H9 (cell line): ENCODE data around the gene EFNA1. TPM values are rescaled to one million over a fixed set of nuclear protein-coding genes. Genes with fewer than 3 reads are reported as not detected.

ENCODE experiments used
- DNase-seq: peaks from one replicate; pipeline ENCODE4 v3.0.0-alpha.2; 2017
- H2AFZ ChIP-seq: one replicate; pipeline ENCODE4 v1.6.1; 2013; ENCODE audit warnings: mild to moderate bottlenecking, low read length, control low read depth, moderate library complexity
- H2AK5ac ChIP-seq: 2 replicates; pipeline ENCODE4 v1.6.1; 2013; ENCODE audit warnings: low read length, control low read depth, mixed read lengths; ENCODE audit not compliant: insufficient read length
- H2BK120ac ChIP-seq: one replicate; pipeline ENCODE4 v1.6.1; 2013; ENCODE audit warnings: low read depth, mild to moderate bottlenecking, low read length, control low read depth, inconsistent platforms; ENCODE audit not compliant: poor library complexity, severe bottlenecking
- H2BK12ac ChIP-seq: 2 replicates; pipeline ENCODE4 v1.6.1; 2013; ENCODE audit warnings: low read length, control low read depth, mixed read lengths, low read depth; ENCODE audit not compliant: insufficient read length
- H2BK15ac ChIP-seq: 2 replicates; pipeline ENCODE4 v1.6.1; 2013; ENCODE audit warnings: low read depth, low read length, control low read depth
- H2BK20ac ChIP-seq: one replicate; pipeline ENCODE4 v1.6.1; 2013; ENCODE audit warnings: low read depth, mild to moderate bottlenecking, low read length, control low read depth, inconsistent platforms; ENCODE audit not compliant: poor library complexity, severe bottlenecking
- H2BK5ac ChIP-seq: 2 replicates; pipeline ENCODE4 v1.6.1; 2013; ENCODE audit warnings: low read length, control low read depth, mixed read lengths; ENCODE audit not compliant: insufficient read length
- H3K14ac ChIP-seq: 2 replicates; pipeline ENCODE4 v1.6.1; 2013; ENCODE audit warnings: low read length, control low read depth; ENCODE audit not compliant: insufficient read depth
- H3K18ac ChIP-seq: 2 replicates; pipeline ENCODE4 v1.6.1; 2013; ENCODE audit warnings: low read depth, mild to moderate bottlenecking, mixed read lengths, low read length, control low read depth; ENCODE audit not compliant: insufficient read length
- H3K23ac ChIP-seq: 2 replicates; pipeline ENCODE4 v1.6.1; 2013; ENCODE audit warnings: low read length, control low read depth, mixed read lengths, low read depth; ENCODE audit not compliant: insufficient read length
- H3K23me2 ChIP-seq: 2 replicates; pipeline ENCODE4 v1.6.1; 2013; ENCODE audit warnings: low read depth, mild to moderate bottlenecking, mixed read lengths, low read length, control low read depth; ENCODE audit not compliant: insufficient read length, poor library complexity, severe bottlenecking
- H3K27ac ChIP-seq: 2 replicates; pipeline ENCODE4 v1.5.1; 2013; ENCODE audit warnings: low read length, control low read depth, mixed read lengths, low read depth; ENCODE audit not compliant: insufficient read length
- H3K27me3 ChIP-seq: 2 replicates; pipeline ENCODE4 v1.6.1; 2013; ENCODE audit warnings: low read length, control low read depth, inconsistent platforms; ENCODE audit not compliant: insufficient read depth
- H3K4ac ChIP-seq: 2 replicates; pipeline ENCODE4 v1.6.1; 2013; ENCODE audit warnings: low read depth, mild to moderate bottlenecking, control low read depth, inconsistent platforms, low read length, moderate library complexity
- H3K4me1 ChIP-seq: 2 replicates; pipeline ENCODE4 v1.6.1; 2013; ENCODE audit warnings: low read length, control low read depth, inconsistent platforms; ENCODE audit not compliant: insufficient read depth
- H3K4me2 ChIP-seq: 2 replicates; pipeline ENCODE4 v1.6.1; 2013; ENCODE audit warnings: low read length, control low read depth, mixed read lengths; ENCODE audit not compliant: insufficient read length, insufficient read depth
- H3K56ac ChIP-seq: 2 replicates; pipeline ENCODE4 v1.6.1; 2013; ENCODE audit warnings: low read depth, mild to moderate bottlenecking, mixed read lengths, low read length, control low read depth; ENCODE audit not compliant: insufficient read length
- H3K79me1 ChIP-seq: 2 replicates; pipeline ENCODE4 v1.6.1; 2013; ENCODE audit warnings: low read depth, mild to moderate bottlenecking, moderate library complexity, low read length, control low read depth, inconsistent platforms; ENCODE audit not compliant: insufficient read depth, poor library complexity, severe bottlenecking
- H3K79me2 ChIP-seq: 2 replicates; pipeline ENCODE4 v1.6.1; 2013; ENCODE audit warnings: low read length, control low read depth, inconsistent platforms; ENCODE audit not compliant: insufficient read depth
- H3K9ac ChIP-seq: 2 replicates; pipeline ENCODE4 v1.6.1; 2013; ENCODE audit warnings: low read length, control low read depth, mixed read lengths; ENCODE audit not compliant: insufficient read length; ENCODE audit errors: extremely low read depth
- H3K9me3 ChIP-seq: one replicate; pipeline ENCODE4 v1.6.1; 2013; ENCODE audit warnings: low read depth, low read length, inconsistent platforms; ENCODE audit not compliant: control insufficient read depth
- H3T11ph ChIP-seq: one replicate; pipeline ENCODE4 v1.6.1; 2013; ENCODE audit warnings: mild to moderate bottlenecking, low read length, control low read depth, inconsistent platforms
- H4K20me1 ChIP-seq: one replicate; pipeline ENCODE4 v1.6.1; 2013; ENCODE audit not compliant: control insufficient read depth, insufficient read length, insufficient read depth
- H4K5ac ChIP-seq: 2 replicates; pipeline ENCODE4 v1.6.1; 2013; ENCODE audit warnings: low read depth, mild to moderate bottlenecking, mixed read lengths, low read length, control low read depth; ENCODE audit not compliant: insufficient read length
- H4K8ac ChIP-seq: replicated peaks from 2 replicates; pipeline ENCODE4 v1.6.1; 2013; ENCODE audit warnings: low read length, control low read depth, mixed read lengths, low read depth; ENCODE audit not compliant: insufficient read length
- H4K91ac ChIP-seq: 2 replicates; pipeline ENCODE4 v1.6.1; 2013; ENCODE audit warnings: low read depth, mild to moderate bottlenecking, moderate library complexity, mixed read lengths, low read length, control low read depth; ENCODE audit not compliant: insufficient read length
- H3K27ac Mint-ChIP-seq, 3 experiments: 2 replicates in 2 of 3; 3 replicates in 1 of 3; pipeline ENCODE4 v1.8.0; 2020 to 2021; ENCODE audit warnings: mixed read lengths in 3 of 3, mild to moderate bottlenecking in 1 of 3, moderate library complexity in 1 of 3
- H3K27me3 Mint-ChIP-seq: 2 replicates; pipeline ENCODE4 v1.8.0; 2021; ENCODE audit warnings: low read depth, mild to moderate bottlenecking, moderate library complexity, mixed read lengths
- H3K36me3 Mint-ChIP-seq, 3 experiments: 2 replicates in 2 of 3; 3 replicates in 1 of 3; pipeline ENCODE4 v1.8.0; 2020 to 2021; ENCODE audit warnings: low read depth in 3 of 3, mixed read lengths in 3 of 3; ENCODE audit not compliant: insufficient read depth in 1 of 3
- H3K4me1 Mint-ChIP-seq, 2 experiments: 2 replicates each; pipeline ENCODE4 v1.8.0; 2020; ENCODE audit warnings: mixed read lengths in 2 of 2
- H3K4me3 Mint-ChIP-seq, 2 experiments: 2 replicates in 1 of 2; 3 replicates in 1 of 2; pipeline ENCODE4 v1.8.0; 2020 to 2021; ENCODE audit warnings: mild to moderate bottlenecking in 2 of 2, mixed read lengths in 2 of 2, moderate library complexity in 1 of 2
- H3K9me3 Mint-ChIP-seq, 2 experiments: 2 replicates in 1 of 2; 3 replicates in 1 of 2; pipeline ENCODE4 v1.8.0; 2020; ENCODE audit warnings: mild to moderate bottlenecking in 2 of 2, mixed read lengths in 2 of 2, moderate library complexity in 1 of 2
- WGBS: extraction: QIAGEN DNeasy Blood & Tissue Kit; methylation state at CpG from one replicate; pipeline ENCODE4 v1.1.7; 2013; ENCODE audit warnings: missing lambda C conversion rate, low lambda C conversion rate, mixed read lengths; ENCODE audit not compliant: insufficient read length; ENCODE audit errors: extremely low coverage; 5-methylcytosine and 5-hydroxymethylcytosine counted together
- total RNA-seq: library from RNA; stranded (reverse); gene quantifications from 2 replicates; pipeline ENCODE4 v1.2.1, GENCODE V29; 2021
- TF ChIP-seq, protein P1 (sequence below): fragments of 200-600 bp; sonication (generic); conservative IDR thresholded peaks from 3 replicates; pipeline ENCODE4 v1.8.0; 2021; ENCODE audit warnings: antibody characterized with exemption, mild to moderate bottlenecking

Gene EFNA1
- total RNA-seq, 1 experiment from 2014 or later, result 1.4 TPM

DNA sequence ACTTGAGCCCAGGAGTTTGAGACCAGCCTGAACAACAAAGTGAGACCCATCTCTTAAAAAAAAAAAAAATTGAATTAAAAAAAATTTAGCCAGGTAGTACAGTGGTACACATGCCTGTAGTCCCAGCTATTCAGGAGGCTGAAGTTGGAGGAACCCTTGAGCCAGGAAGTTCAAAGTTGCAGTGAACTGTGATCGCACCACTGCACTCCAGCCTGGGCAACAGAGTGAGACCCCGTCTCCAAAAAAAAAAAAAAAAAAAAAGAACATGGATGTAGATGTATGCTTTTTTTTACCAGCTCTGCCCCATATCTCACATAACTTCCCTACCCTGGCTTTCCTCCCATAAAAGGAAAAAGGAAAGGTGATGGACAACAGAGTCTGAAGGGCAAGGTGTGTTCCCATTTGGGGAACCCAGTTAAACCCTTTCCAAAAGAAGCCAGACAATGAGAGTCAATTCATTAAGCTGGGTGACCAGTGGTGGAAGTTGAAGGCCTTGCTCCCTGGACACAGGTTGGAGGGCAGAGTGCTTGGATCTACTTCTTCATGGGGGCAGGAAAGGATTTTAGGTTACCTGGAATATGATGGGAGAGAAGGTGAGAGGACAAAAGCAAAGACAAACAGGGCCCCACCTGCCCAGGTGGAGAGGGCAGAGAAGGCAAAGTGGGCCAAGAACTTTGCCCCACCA, 42.6 kb downstream of the EFNA1 start:
- no peak overlapping the region for H3K14ac ChIP-seq
- H4K91ac ChIP-seq, result no peak overlapping the region
- no peak overlapping the region for H3T11ph ChIP-seq
- no peak overlapping the region for H4K5ac ChIP-seq
- H3K18ac ChIP-seq, result no peak overlapping the region
- no peak overlapping the region for H3K27ac ChIP-seq
- no peak overlapping the region for H3K4me2 ChIP-seq
- H3K4me3 Mint-ChIP-seq, result peak overlapping the region in 1 of 2 experiments; percentile 0; a peak in 1 of 5 replicates
- no peaks in the 10 kb centered on the region for H3K79me1 ChIP-seq
- peaks cover 25% of the 10 kb centered on the region for H3K23me2 ChIP-seq
- TF ChIP-seq, protein P1, sequence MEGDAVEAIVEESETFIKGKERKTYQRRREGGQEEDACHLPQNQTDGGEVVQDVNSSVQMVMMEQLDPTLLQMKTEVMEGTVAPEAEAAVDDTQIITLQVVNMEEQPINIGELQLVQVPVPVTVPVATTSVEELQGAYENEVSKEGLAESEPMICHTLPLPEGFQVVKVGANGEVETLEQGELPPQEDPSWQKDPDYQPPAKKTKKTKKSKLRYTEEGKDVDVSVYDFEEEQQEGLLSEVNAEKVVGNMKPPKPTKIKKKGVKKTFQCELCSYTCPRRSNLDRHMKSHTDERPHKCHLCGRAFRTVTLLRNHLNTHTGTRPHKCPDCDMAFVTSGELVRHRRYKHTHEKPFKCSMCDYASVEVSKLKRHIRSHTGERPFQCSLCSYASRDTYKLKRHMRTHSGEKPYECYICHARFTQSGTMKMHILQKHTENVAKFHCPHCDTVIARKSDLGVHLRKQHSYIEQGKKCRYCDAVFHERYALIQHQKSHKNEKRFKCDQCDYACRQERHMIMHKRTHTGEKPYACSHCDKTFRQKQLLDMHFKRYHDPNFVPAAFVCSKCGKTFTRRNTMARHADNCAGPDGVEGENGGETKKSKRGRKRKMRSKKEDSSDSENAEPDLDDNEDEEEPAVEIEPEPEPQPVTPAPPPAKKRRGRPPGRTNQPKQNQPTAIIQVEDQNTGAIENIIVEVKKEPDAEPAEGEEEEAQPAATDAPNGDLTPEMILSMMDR, result no peak
- H3K23ac ChIP-seq, result no peak overlapping the region
- no peak overlapping the region for H2AK5ac ChIP-seq
- H2BK5ac ChIP-seq, result no peak overlapping the region
- H3K27me3 ChIP-seq, result no peaks in the 10 kb centered on the region
- H4K8ac ChIP-seq, result no peak overlapping the region
- H3K56ac ChIP-seq, result no peak overlapping the region
- H3K27me3 Mint-ChIP-seq, result no peaks in the 10 kb centered on the region; the same call in none of the 2 replicates
- no peaks in the 10 kb centered on the region for H3K9me3 ChIP-seq
- H2AFZ ChIP-seq, result no peak overlapping the region
- no CpG with 5 or more reads among the region's 2 CpGs for WGBS
- no peak overlapping the region for H3K4ac ChIP-seq
- peaks cover 0 to 4% of the 10 kb centered on the region in 2 experiments; a peak in 2 of 5 replicates for H3K9me3 Mint-ChIP-seq
- peaks cover 23 to 37% of the 10 kb centered on the region in 2 experiments for H3K4me1 Mint-ChIP-seq
- no peak overlapping the region for H2BK12ac ChIP-seq
- H3K36me3 Mint-ChIP-seq, result peaks cover 3 to 22% (median 16%) of the 10 kb centered on the region in 3 experiments
- no peaks in the 10 kb centered on the region; the same call in 1 of the 2 replicates for H3K79me2 ChIP-seq
- H3K27ac Mint-ChIP-seq, result no peak overlapping the region
- H3K9ac ChIP-seq, result no peak overlapping the region
- no peak overlapping the region for H2BK15ac ChIP-seq
- H2BK20ac ChIP-seq, result no peak overlapping the region
- H2BK120ac ChIP-seq, result no peak overlapping the region
- DNase-seq, result no peak
- H3K4me1 ChIP-seq, result no peaks in the 10 kb centered on the region
- no peaks in the 10 kb centered on the region for H4K20me1 ChIP-seq
